Muscle of leg (tissue), 11 donors: Measurements from ENCODE around the gene WWC2. TPM values are rescaled to one million over a fixed set of nuclear protein-coding genes. Genes with fewer than 3 reads are reported as not detected.

Experiments
- DNase-seq: peaks from one replicate; pipeline ENCODE4 v3.0.0; 2013
- H3K27ac ChIP-seq: one replicate; pipeline ENCODE4 v1.5.1; 2013; ENCODE audit warnings: mild to moderate bottlenecking, low read length, control low read depth
- H3K27me3 ChIP-seq: one replicate; pipeline ENCODE4 v1.6.1; 2013; ENCODE audit warnings: low read length; ENCODE audit not compliant: control insufficient read depth, insufficient read depth
- H3K36me3 ChIP-seq: one replicate; pipeline ENCODE4 v1.6.1; 2013; ENCODE audit warnings: low read length; ENCODE audit not compliant: control insufficient read depth, insufficient read depth
- H3K4me1 ChIP-seq: one replicate; pipeline ENCODE4 v1.6.1; 2013; ENCODE audit warnings: low read length; ENCODE audit not compliant: control insufficient read depth, insufficient read depth
- H3K4me3 ChIP-seq: one replicate; pipeline ENCODE4 v1.5.1; 2013; ENCODE audit warnings: low read length, control low read depth
- H3K9me3 ChIP-seq: replicated peaks from 2 replicates; pipeline ENCODE4 v1.6.1; 2013; ENCODE audit warnings: low read depth, low read length; ENCODE audit not compliant: control insufficient read depth
- WGBS: methylation state at CpG from one replicate; pipeline ENCODE4 v1.1.5; 2013; ENCODE audit warnings: missing lambda C conversion rate; ENCODE audit not compliant: insufficient coverage; 5-methylcytosine and 5-hydroxymethylcytosine counted together
- polyA plus RNA-seq, 8 donors: library from polyadenylated mRNA; unstranded; fragments of 120-200 nt; gene quantifications; one replicate each; pipeline versions ENCODE4 v1.2.1 to v1.2.3, GENCODE V29; 2013; ENCODE audit warnings: inconsistent platforms in 1 of 8, low replicate concordance in 1 of 8; ENCODE audit not compliant: insufficient read length in 8 of 8, insufficient read depth in 1 of 8
- total RNA-seq: library from RNA; stranded (reverse); fragments of 120-200 nt; gene quantifications from one replicate; pipeline ENCODE4 v1.2.4, GENCODE V29; 2013

Gene WWC2
- total and polyA plus RNA-seq, 9 donors, result 12.9 to 25.4 (median 18.9) TPM

GRCh38 chr4:183180096-183180495 is 81.0 kb downstream of the WWC2 start:
- no peak for DNase-seq
- Histone ChIP-seq H3K27me3 (no peaks in the 10 kb centered on the region), H3K36me3 (no peaks in the 10 kb centered on the region), H3K27ac (no peak overlapping the region), H3K4me1 (peaks cover 3% of the 10 kb centered on the region), H3K4me3 (no peak overlapping the region), H3K9me3 (no peaks in the 10 kb centered on the region)
- 80% methylated on average over 3 of the region's 7 CpGs for WGBS

DNA sequence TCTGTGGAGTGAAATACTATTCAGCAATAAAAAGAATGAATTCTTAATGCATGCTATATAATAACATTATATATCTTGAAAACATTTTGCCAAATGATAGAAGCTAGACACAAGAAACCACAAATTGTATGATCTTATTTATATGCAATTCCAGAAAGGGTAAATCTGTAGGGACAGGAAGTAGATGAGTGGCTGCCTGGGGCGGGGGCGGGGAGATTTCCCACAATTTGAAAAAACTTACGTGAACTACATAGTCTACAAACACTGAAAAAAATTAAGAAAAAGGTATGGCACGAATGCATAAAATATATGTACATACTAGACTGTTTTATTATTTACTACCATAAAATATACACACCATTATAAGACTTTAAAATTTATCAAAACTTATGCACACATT is 81.6 kb downstream of the WWC2 start:
- no peak overlapping the region for H3K4me3 ChIP-seq
- H3K36me3 ChIP-seq, result no peaks in the 10 kb centered on the region
- no CpG with 5 or more reads among the region's 4 CpGs for WGBS
- no peaks in the 10 kb centered on the region for H3K27me3 ChIP-seq
- peaks cover 3% of the 10 kb centered on the region for H3K4me1 ChIP-seq
- H3K9me3 ChIP-seq, result no peaks in the 10 kb centered on the region
- no peak for DNase-seq
- H3K27ac ChIP-seq, result no peak overlapping the region

GRCh38 chr4:183181081-183181480 is 82.0 kb downstream of the WWC2 start:
- no peaks in the 10 kb centered on the region for H3K9me3 ChIP-seq
- no peak for DNase-seq
- H3K27ac ChIP-seq, result no peak overlapping the region
- H3K36me3 ChIP-seq, result no peaks in the 10 kb centered on the region
- 100% methylated on average over 1 of the region's 3 CpGs for WGBS
- H3K4me1 ChIP-seq, result peaks cover 3% of the 10 kb centered on the region
- H3K4me3 ChIP-seq, result no peak overlapping the region
- H3K27me3 ChIP-seq, result no peaks in the 10 kb centered on the region

DNA sequence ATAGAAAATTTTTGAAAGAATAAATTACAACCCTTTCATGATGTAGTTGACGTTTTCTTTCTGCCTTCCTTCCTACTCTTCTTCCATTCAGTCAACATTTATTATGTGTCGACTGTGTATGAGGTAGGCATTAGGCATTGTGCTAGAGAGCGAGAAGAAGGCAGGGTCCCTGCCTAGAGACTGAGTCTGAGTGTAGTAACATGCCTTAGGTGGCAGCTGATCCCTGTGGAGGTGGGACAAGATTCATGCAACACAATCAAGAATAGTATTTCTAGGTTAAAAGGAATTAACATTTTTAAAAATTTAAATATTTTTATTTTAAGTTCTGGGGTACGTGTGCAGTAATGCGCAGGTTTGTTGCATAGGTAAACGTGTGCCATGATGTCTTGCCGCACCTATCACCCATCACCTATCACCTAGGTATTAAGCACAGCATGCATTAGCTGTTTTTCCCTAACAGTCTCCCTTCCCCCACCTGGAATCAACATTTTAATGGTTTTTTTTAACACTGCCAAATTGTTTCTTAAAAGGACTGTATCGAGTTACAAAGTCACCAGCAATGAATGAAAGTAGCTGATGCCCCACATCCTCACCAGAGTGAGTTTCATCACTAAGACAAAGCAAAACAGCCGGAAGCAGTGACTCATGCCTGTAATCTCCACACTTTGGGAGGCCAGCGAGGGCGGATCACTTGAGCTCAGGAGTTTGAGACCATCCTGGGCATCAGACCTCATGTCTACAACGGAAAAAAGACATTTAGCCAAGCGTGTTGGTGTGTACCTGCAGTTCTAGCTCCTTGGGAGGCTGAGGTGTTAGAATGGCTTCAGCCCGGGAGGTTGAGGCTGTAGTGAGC is 84.0 kb downstream of the WWC2 start:
- WGBS, result 56% methylated on average over 9 of the region's 14 CpGs
- DNase-seq, result peak; percentile 51
- H3K27me3 ChIP-seq, result no peaks in the 10 kb centered on the region
- peaks cover 3% of the 10 kb centered on the region for H3K4me1 ChIP-seq
- no peaks in the 10 kb centered on the region for H3K36me3 ChIP-seq
- H3K9me3 ChIP-seq, result no peaks in the 10 kb centered on the region
- no peak overlapping the region for H3K27ac ChIP-seq
- H3K4me3 ChIP-seq, result no peak overlapping the region

GRCh38 chr4:183183906-183184535 is 85.0 kb downstream of the WWC2 start:
- no peak for DNase-seq
- H3K9me3 ChIP-seq, result no peaks in the 10 kb centered on the region
- no CpG with 5 or more reads among the region's 4 CpGs for WGBS
- H3K27me3 ChIP-seq, result no peaks in the 10 kb centered on the region
- H3K4me1 ChIP-seq, result peaks cover 3% of the 10 kb centered on the region
- no peak overlapping the region for H3K27ac ChIP-seq
- H3K4me3 ChIP-seq, result no peak overlapping the region
- H3K36me3 ChIP-seq, result no peaks in the 10 kb centered on the region

DNA sequence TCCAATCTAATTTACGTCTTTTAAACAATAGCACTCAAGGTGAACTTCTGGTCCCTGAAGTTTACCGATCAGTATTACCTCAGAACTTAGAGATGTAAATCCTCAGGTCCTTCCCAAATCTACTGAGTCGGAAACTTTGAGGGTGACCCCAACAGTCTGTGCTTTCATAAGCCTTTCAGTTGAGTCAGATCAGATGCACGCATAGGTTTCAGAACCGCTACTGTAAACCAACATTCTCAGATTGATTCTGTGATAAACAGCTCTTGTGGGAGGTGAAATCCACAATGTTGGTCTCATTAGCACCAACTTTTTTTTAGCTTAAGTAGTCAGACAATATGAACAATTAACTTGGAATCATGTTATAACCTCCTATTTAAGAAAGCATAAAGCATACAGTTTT is 86.0 kb downstream of the WWC2 start:
- 90% methylated on average over 2 of the region's 5 CpGs for WGBS
- H3K27me3 ChIP-seq, result no peaks in the 10 kb centered on the region
- H3K9me3 ChIP-seq, result no peaks in the 10 kb centered on the region
- H3K27ac ChIP-seq, result no peak overlapping the region
- H3K4me1 ChIP-seq, result peaks cover 3% of the 10 kb centered on the region
- DNase-seq, result no peak
- no peak overlapping the region for H3K4me3 ChIP-seq
- H3K36me3 ChIP-seq, result no peaks in the 10 kb centered on the region

- no peak for DNase-seq
- no CpG with 5 or more reads among the region's 2 CpGs for WGBS
- no peak overlapping the region for H3K27ac ChIP-seq
These were observed 86.5 kb downstream of the WWC2 start for GRCh38 chr4:183185559-183185958.

GRCh38 chr4:183186813-183187212 is 87.8 kb downstream of the WWC2 start:
- no peaks in the 10 kb centered on the region for H3K36me3 ChIP-seq
- H3K27ac ChIP-seq, result no peak overlapping the region
- H3K27me3 ChIP-seq, result no peaks in the 10 kb centered on the region
- no peaks in the 10 kb centered on the region for H3K9me3 ChIP-seq
- H3K4me3 ChIP-seq, result no peak overlapping the region
- 56% methylated on average over 2 of the region's 4 CpGs for WGBS
- DNase-seq, result no peak
- peaks cover 3% of the 10 kb centered on the region for H3K4me1 ChIP-seq

More at GRCh38 chr4:183185559-183185958, 86.5 kb downstream of the WWC2 start:
- H3K4me1 ChIP-seq, result peaks cover 3% of the 10 kb centered on the region
- no peaks in the 10 kb centered on the region for H3K36me3 ChIP-seq
- H3K27me3 ChIP-seq, result no peaks in the 10 kb centered on the region
- no peaks in the 10 kb centered on the region for H3K9me3 ChIP-seq
- H3K4me3 ChIP-seq, result no peak overlapping the region

DNA sequence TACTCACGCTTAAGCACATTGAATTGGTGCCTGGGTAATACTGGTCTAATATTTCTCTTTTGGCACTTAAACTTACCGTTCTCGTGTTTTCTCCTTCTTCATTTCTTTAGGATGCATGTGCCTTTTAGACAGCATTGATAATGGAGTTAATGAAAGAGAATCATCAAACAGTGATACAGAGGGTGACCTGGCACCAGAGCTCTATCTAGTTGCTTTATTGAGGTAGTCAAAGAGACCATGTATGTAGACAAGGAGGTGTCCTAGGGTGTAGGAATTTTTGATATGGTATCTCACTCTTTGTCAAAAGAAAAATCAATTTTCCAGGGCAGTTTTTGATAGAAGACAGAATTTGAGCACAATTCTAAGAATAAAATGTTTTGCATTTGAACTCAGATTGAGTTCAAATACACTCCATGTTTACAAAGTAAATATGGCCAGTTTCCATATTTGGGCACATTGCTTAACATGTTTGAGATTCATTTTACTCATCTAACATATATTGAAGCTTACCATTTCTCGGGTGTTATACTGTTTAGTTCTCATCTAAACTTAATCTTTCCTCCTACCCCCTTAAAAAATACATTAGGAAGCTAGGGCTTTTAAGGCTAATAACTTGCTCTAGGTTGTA is 92.0 kb downstream of the WWC2 start:
- no peak overlapping the region for H3K4me3 ChIP-seq
- no peaks in the 10 kb centered on the region for H3K36me3 ChIP-seq
- no peaks in the 10 kb centered on the region for H3K4me1 ChIP-seq
- no peaks in the 10 kb centered on the region for H3K9me3 ChIP-seq
- WGBS, result no CpG with 5 or more reads among the region's 4 CpGs
- no peak for DNase-seq
- no peaks in the 10 kb centered on the region for H3K27me3 ChIP-seq
- H3K27ac ChIP-seq, result no peak overlapping the region

- Histone ChIP-seq H3K4me1 (no peaks in the 10 kb centered on the region), H3K36me3 (no peaks in the 10 kb centered on the region), H3K9me3 (no peaks in the 10 kb centered on the region), H3K27me3 (no peaks in the 10 kb centered on the region), H3K4me3 (no peak overlapping the region), H3K27ac (no peak overlapping the region)
- 100% methylated on average over 4 of the region's 5 CpGs for WGBS
- no peak for DNase-seq
These were observed 92.6 kb downstream of the WWC2 start for GRCh38 chr4:183191630-183192029.
